Smooth muscle cell (in vitro differentiated cells): ENCODE data around the gene CDC5L. TPM values are rescaled to one million over a fixed set of nuclear protein-coding genes. Genes with fewer than 3 reads are reported as not detected.

ENCODE experiments used
- DNase-seq: peaks from one replicate; lab custom pipeline; 2025; ENCODE audit not compliant: unreplicated experiment; lab: John Stamatoyannopoulos, UW
- H2AFZ ChIP-seq: fragments of 200-600 bp; sonication (generic); 2 replicates; pipeline ENCODE4 v1.6.0; 2016; ENCODE audit warnings: antibody characterized with exemption, low read depth, mild to moderate bottlenecking
- H3F3A ChIP-seq: fragments of 200-600 bp; sonication (generic); 2 replicates; pipeline ENCODE4 v1.6.0; 2017; ENCODE audit warnings: antibody characterized with exemption, low read depth
- H3K27ac ChIP-seq: fragments of 200-600 bp; sonication (generic); 2 replicates; pipeline ENCODE4 v1.5.1; 2016; ENCODE audit warnings: low read depth, mild to moderate bottlenecking
- H3K27me3 ChIP-seq: fragments of 200-600 bp; sonication (generic); 2 replicates; pipeline ENCODE4 v1.6.1; 2016; ENCODE audit warnings: low read depth, mild to moderate bottlenecking
- H3K36me3 ChIP-seq: fragments of 200-600 bp; sonication (generic); 2 replicates; pipeline ENCODE4 v1.5.1; 2016; ENCODE audit warnings: low read depth
- H3K4me1 ChIP-seq: fragments of 200-600 bp; sonication (generic); 2 replicates; pipeline ENCODE4 v1.5.1; 2016; ENCODE audit warnings: low read depth
- H3K4me2 ChIP-seq: fragments of 200-600 bp; sonication (generic); 2 replicates; pipeline ENCODE4 v1.6.0; 2016; ENCODE audit warnings: mild to moderate bottlenecking
- H3K4me3 ChIP-seq: fragments of 200-600 bp; sonication (generic); 2 replicates; pipeline ENCODE4 v1.5.1; 2016; ENCODE audit warnings: mild to moderate bottlenecking
- H3K79me2 ChIP-seq: fragments of 200-600 bp; sonication (generic); 2 replicates; pipeline ENCODE4 v1.6.0; 2016; ENCODE audit warnings: low read depth, mild to moderate bottlenecking
- H3K9ac ChIP-seq: fragments of 200-600 bp; sonication (generic); 2 replicates; pipeline ENCODE4 v1.6.0; 2016; ENCODE audit warnings: low read depth
- H3K9me3 ChIP-seq: fragments of 200-600 bp; sonication (generic); replicated peaks from 2 replicates; pipeline ENCODE4 v1.5.1; 2016; ENCODE audit warnings: low read depth
- H4K20me1 ChIP-seq: fragments of 200-600 bp; sonication (generic); 2 replicates; pipeline ENCODE4 v1.6.0; 2016; ENCODE audit warnings: low read depth
- WGBS: methylation state at CpG from one replicate; pipeline ENCODE4 v1.1.7; 2016; ENCODE audit warnings: low lambda C conversion rate; 5-methylcytosine and 5-hydroxymethylcytosine counted together
- polyA plus RNA-seq: library from polyadenylated mRNA; unstranded; fragments of >200 nt; fragmentation: Nextera tagmentation; extraction: Ambion mirVana; gene quantifications from 2 replicates; pipeline ENCODE4 v1.2.1, GENCODE V29; 2016
- total RNA-seq: library from RNA; depleted of rRNA; stranded (reverse); fragments of >200 nt; gene quantifications from 2 replicates; pipeline ENCODE4 v1.2.3, GENCODE V29; 2014
- TF ChIP-seq, protein P1 (sequence below): fragments of 200-600 bp; sonication (generic); IDR thresholded peaks from 2 replicates; pipeline ENCODE4 v1.5.1; 2017; ENCODE audit warnings: borderline replicate concordance, mild to moderate bottlenecking, antibody characterized with exemption; ENCODE audit not compliant: insufficient read depth, poor library complexity, severe bottlenecking

CDC5L gene
- total and polyA plus RNA-seq, 2 experiments from 2014 or later: 12.5 to 29.7 TPM

DNA sequence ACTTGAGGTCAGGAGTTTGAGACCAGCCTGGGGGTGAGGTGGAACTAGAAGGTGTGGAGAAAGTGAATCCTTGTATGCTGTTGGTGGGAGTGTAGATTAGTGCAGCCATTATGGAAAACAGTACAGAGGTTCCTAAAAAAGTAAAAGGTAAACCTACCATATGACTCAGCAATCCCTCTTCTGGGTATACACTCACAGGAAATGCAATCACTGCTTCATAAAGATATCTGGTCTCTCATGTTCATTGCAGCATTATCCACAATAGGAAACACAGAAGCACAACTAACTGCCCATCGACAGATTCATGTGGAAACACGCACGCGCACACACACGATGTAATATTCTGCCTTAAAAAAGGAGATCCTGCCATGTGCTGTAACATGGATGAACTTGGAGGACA is 66.7 kb downstream of the CDC5L start:
- Histone ChIP-seq H3F3A (peaks cover 3% of the 10 kb centered on the region), H3K27me3 (no peaks in the 10 kb centered on the region), H3K4me1 (peaks cover 7% of the 10 kb centered on the region), H4K20me1 (no peaks in the 10 kb centered on the region), H3K36me3 (no peaks in the 10 kb centered on the region), H3K79me2 (no peaks in the 10 kb centered on the region), H3K9ac (no peak overlapping the region), H3K27ac (no peak overlapping the region), H3K4me3 (no peak overlapping the region), H3K4me2 (no peak overlapping the region), H3K9me3 (no peaks in the 10 kb centered on the region), H2AFZ (no peak overlapping the region)
- DNase-seq: no peak
- TF ChIP-seq, protein P1, sequence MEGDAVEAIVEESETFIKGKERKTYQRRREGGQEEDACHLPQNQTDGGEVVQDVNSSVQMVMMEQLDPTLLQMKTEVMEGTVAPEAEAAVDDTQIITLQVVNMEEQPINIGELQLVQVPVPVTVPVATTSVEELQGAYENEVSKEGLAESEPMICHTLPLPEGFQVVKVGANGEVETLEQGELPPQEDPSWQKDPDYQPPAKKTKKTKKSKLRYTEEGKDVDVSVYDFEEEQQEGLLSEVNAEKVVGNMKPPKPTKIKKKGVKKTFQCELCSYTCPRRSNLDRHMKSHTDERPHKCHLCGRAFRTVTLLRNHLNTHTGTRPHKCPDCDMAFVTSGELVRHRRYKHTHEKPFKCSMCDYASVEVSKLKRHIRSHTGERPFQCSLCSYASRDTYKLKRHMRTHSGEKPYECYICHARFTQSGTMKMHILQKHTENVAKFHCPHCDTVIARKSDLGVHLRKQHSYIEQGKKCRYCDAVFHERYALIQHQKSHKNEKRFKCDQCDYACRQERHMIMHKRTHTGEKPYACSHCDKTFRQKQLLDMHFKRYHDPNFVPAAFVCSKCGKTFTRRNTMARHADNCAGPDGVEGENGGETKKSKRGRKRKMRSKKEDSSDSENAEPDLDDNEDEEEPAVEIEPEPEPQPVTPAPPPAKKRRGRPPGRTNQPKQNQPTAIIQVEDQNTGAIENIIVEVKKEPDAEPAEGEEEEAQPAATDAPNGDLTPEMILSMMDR: no peak
- 91% methylated on average over 5 of the region's 5 CpGs for WGBS

DNA sequence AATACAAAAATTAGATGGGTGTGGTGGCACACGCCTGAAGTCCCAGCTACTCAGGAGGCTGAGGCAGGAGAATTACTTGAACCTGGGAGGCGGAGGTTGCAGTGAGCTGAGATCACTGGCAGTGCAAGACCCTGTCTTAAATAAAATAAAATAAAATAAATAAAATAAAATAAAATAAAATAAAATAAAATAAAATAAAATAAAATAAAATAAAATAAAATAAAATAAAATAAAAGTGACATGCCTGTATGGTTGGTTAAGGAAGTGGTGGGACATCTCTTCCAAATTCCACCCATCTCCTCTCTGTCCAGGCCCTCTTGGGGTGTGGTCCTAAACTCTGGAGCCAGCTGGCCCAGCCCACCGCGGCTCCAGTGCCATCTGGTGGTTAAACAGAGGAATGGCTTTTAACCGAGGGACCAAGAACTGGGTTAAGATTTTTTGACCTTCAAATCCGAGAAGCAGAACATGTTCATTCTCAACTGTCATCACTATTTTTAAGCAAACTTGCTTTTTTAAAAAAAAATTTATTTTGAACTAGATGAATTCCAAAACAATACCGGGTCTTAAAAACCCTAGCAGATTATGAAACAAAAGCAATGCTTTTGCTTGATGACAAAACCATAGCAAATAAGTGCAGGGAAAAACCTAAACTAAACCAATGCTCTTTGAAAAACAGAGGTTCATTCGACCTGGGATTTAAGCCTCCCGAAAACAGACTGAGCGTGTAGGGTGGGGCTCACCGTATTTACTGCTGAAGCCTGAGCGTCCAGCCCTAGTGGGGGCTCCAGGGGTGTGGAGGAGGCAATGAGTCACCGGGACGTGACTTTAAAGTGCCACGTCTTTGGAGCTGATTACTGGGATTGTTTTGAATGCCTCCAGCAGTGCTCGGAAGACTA is 68.8 kb downstream of the CDC5L start:
- Histone ChIP-seq H3K9me3 (no peaks in the 10 kb centered on the region), H3K9ac (peak overlapping the region; percentile 69), H3K79me2 (no peaks in the 10 kb centered on the region), H3K36me3 (no peaks in the 10 kb centered on the region), H3K4me2 (peak overlapping the region; percentile 93), H3F3A (peaks cover 3% of the 10 kb centered on the region), H3K4me1 (peaks cover 7% of the 10 kb centered on the region), H4K20me1 (no peaks in the 10 kb centered on the region), H2AFZ (peak overlapping the region; percentile 64), H3K4me3 (peak overlapping the region; percentile 46), H3K27me3 (no peaks in the 10 kb centered on the region), H3K27ac (peak overlapping the region; percentile 64)
- no peak for DNase-seq
- TF ChIP-seq, protein P1: peak; percentile 83
- WGBS: 19% methylated on average over 16 of the region's 16 CpGs

DNA sequence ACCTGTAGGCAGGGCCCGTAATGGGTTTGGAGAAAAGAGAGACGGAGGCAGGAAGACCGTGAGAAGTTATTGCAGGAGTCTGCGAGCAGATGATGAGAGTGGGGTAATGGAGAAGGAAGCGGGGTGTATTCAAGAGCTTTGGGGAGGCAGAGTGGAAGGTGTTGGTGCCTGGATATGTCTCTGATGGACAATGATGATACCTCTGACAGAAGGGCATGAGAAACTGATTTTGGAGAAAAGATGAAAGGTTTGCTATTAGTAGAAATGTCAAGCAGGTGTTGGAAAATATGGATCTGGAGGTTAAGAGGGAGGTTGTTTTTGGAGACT is 69.4 kb downstream of the CDC5L start:
- H3K27ac ChIP-seq: peak overlapping the region; percentile 64
- H4K20me1 ChIP-seq: no peaks in the 10 kb centered on the region
- peak overlapping the region; percentile 69 for H3K9ac ChIP-seq
- H3K36me3 ChIP-seq: no peaks in the 10 kb centered on the region
- peak overlapping the region; percentile 46 for H3K4me3 ChIP-seq
- no peaks in the 10 kb centered on the region for H3K9me3 ChIP-seq
- H3K79me2 ChIP-seq: no peaks in the 10 kb centered on the region
- no peak for DNase-seq
- H3K4me2 ChIP-seq: peak overlapping the region; percentile 93
- 46% methylated on average over 5 of the region's 5 CpGs for WGBS
- peaks cover 7% of the 10 kb centered on the region for H3K4me1 ChIP-seq
- no peaks in the 10 kb centered on the region for H3K27me3 ChIP-seq
- no peak overlapping the region for H2AFZ ChIP-seq
- peaks cover 3% of the 10 kb centered on the region for H3F3A ChIP-seq
- TF ChIP-seq, protein P1: no peak

DNA sequence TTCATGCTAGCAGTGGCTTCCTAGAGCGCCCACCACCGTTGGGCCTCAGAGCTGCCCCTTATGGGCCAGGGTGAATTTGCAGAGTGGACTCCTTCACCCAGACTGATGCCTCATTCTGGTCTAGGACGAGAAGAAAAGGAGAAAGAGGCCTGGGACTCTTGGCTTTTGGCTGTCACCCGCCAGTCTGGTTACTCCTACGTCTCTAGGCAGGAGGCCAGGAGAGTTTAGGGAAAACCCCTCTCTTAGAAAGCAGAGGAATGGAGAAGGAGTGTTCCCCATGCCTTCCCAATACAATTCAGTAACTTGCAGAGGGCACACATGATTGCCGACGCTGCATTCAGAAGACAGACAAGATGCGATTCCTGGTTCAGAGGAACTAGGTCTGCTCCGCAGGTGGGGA is 70.1 kb downstream of the CDC5L start:
- no peak for DNase-seq
- 96% methylated on average over 9 of the region's 9 CpGs for WGBS
- Histone ChIP-seq H2AFZ (no peak overlapping the region), H3K36me3 (no peaks in the 10 kb centered on the region), H3K4me3 (no peak overlapping the region), H3K9me3 (no peaks in the 10 kb centered on the region), H3K79me2 (no peaks in the 10 kb centered on the region), H3K9ac (no peak overlapping the region), H3K4me2 (no peak overlapping the region), H3K27me3 (no peaks in the 10 kb centered on the region), H3K4me1 (peaks cover 7% of the 10 kb centered on the region), H4K20me1 (no peaks in the 10 kb centered on the region), H3K27ac (no peak overlapping the region), H3F3A (peaks cover 1% of the 10 kb centered on the region)
- TF ChIP-seq, protein P1: no peak
